Osteoblast (primary cell): ENCODE data around the gene GARIN3. TPM values are rescaled to one million over a fixed set of nuclear protein-coding genes. Genes with fewer than 3 reads are reported as not detected.

Experiments used
- DNase-seq: peaks from one replicate; pipeline ENCODE4 v3.0.0; 2011; ENCODE audit warnings: low spot score, mixed read lengths; ENCODE audit not compliant: insufficient read length; ENCODE audit errors: missing footprints
- H2AFZ ChIP-seq: 2 replicates; pipeline ENCODE4 v1.6.0; 2011; ENCODE audit warnings: mild to moderate bottlenecking, low read length
- H3K27ac ChIP-seq: 2 replicates; pipeline ENCODE4 v1.5.1; 2011; ENCODE audit warnings: mild to moderate bottlenecking, low read depth, low read length, moderate library complexity
- H3K27me3 ChIP-seq: 2 replicates; pipeline ENCODE4 v1.6.0; 2012; ENCODE audit warnings: mild to moderate bottlenecking, control low read depth, inconsistent platforms, low read length, moderate library complexity; ENCODE audit not compliant: insufficient read depth
- H3K36me3 ChIP-seq: 2 replicates; pipeline ENCODE4 v1.5.1; 2011; ENCODE audit warnings: mild to moderate bottlenecking, low read length, control low read depth, moderate library complexity; ENCODE audit not compliant: insufficient read depth
- H3K4me1 ChIP-seq: 2 replicates; pipeline ENCODE4 v1.5.1; 2011; ENCODE audit warnings: mild to moderate bottlenecking, low read length, control low read depth, moderate library complexity; ENCODE audit not compliant: insufficient read depth
- H3K4me2 ChIP-seq: 2 replicates; pipeline ENCODE4 v1.6.0; 2011; ENCODE audit warnings: mild to moderate bottlenecking, low read length; ENCODE audit not compliant: insufficient read depth
- H3K4me3 ChIP-seq: fragments of 200-600 bp; sonication (generic); 3 replicates; pipeline ENCODE4 v1.5.1; 2012; ENCODE audit warnings: mild to moderate bottlenecking, low read length, inconsistent platforms; ENCODE audit not compliant: insufficient read depth
- H3K79me2 ChIP-seq: 2 replicates; pipeline ENCODE4 v1.6.0; 2012; ENCODE audit warnings: mild to moderate bottlenecking, low read length, control low read depth, inconsistent platforms; ENCODE audit not compliant: insufficient read depth
- H3K9me3 ChIP-seq: 2 replicates; pipeline ENCODE4 v1.5.1; 2011; ENCODE audit warnings: low read depth, low read length, control low read depth
- H4K20me1 ChIP-seq: 2 replicates; pipeline ENCODE4 v1.6.0; 2012; ENCODE audit warnings: mild to moderate bottlenecking, low read length, control low read depth; ENCODE audit not compliant: insufficient read depth
- total RNA-seq: library from RNA; depleted of rRNA; stranded (reverse); fragments of >200 nt; gene quantifications from 2 replicates; pipeline ENCODE4 v1.2.3, GENCODE V29; 2012
- TF ChIP-seq, protein P1 (sequence below): IDR thresholded peaks from 2 replicates; pipeline ENCODE4 v1.5.1; 2011; ENCODE audit warnings: mild to moderate bottlenecking, low read depth, low read length, moderate library complexity; ENCODE audit errors: extremely low read depth

GARIN3 gene
- total RNA-seq, 1 donor = not detected

DNA sequence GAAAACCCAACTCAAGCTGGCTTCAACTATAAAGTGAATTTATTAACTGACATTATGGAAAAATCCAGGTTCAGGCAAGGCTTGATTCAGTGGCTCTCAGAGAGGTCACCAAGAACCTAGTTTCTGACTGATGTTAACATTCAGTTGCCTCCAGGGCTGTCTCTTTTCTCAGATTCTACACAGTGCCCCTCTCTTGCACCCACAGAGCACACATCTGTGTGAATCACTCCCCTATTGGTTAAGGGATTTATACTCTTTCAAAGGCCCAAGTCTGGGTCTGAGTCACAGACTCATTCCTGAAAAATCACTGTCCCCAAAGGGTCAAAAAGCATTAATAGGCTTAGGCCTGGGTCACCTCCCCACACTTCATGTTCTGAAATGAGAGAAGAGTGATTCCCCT lies 51.1 kb downstream of the GARIN3 start:
- Histone ChIP-seq H3K4me1 (no peaks in the 10 kb centered on the region), H3K27me3 (no peaks in the 10 kb centered on the region), H2AFZ (no peak overlapping the region), H3K79me2 (no peaks in the 10 kb centered on the region), H3K9me3 (no peaks in the 10 kb centered on the region), H4K20me1 (no peaks in the 10 kb centered on the region), H3K36me3 (no peaks in the 10 kb centered on the region), H3K4me2 (no peak overlapping the region), H3K27ac (no peak overlapping the region), H3K4me3 (no peak overlapping the region)
- DNase-seq = no peak
- TF ChIP-seq, protein P1, sequence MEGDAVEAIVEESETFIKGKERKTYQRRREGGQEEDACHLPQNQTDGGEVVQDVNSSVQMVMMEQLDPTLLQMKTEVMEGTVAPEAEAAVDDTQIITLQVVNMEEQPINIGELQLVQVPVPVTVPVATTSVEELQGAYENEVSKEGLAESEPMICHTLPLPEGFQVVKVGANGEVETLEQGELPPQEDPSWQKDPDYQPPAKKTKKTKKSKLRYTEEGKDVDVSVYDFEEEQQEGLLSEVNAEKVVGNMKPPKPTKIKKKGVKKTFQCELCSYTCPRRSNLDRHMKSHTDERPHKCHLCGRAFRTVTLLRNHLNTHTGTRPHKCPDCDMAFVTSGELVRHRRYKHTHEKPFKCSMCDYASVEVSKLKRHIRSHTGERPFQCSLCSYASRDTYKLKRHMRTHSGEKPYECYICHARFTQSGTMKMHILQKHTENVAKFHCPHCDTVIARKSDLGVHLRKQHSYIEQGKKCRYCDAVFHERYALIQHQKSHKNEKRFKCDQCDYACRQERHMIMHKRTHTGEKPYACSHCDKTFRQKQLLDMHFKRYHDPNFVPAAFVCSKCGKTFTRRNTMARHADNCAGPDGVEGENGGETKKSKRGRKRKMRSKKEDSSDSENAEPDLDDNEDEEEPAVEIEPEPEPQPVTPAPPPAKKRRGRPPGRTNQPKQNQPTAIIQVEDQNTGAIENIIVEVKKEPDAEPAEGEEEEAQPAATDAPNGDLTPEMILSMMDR = no peak

DNA sequence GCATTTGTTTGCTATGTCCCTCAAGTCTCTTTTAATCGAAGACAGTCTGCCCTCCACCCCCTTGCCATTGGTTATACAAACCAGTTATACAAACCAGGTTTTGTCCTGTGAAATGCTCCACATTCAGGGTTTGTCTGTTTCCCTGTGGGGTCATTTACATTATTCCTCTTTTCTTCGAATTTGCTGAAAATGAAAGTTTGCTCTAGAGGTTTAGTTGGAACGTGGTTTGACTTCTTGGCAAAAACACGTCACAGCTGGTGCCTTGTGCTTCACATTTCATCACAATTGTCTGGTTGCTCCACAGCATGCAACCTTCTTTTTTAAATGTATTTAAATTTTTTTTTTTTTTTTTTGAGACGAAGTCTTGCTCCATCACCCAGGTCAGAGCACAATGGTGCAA lies 53.1 kb downstream of the GARIN3 start:
- Histone ChIP-seq H2AFZ (peak overlapping the region; percentile 65), H3K4me2 (peak overlapping the region; percentile 57), H3K4me3 (no peak overlapping the region), H3K79me2 (no peaks in the 10 kb centered on the region), H3K4me1 (no peaks in the 10 kb centered on the region), H3K27me3 (no peaks in the 10 kb centered on the region), H3K27ac (no peak overlapping the region), H3K36me3 (no peaks in the 10 kb centered on the region), H3K9me3 (no peaks in the 10 kb centered on the region), H4K20me1 (no peaks in the 10 kb centered on the region)
- TF ChIP-seq, protein P1 = no peak
- DNase-seq = no peak

Other genes with a start within 250 kb of the GARIN3 start
- not detected in 2 replicates for gene TIMD4, start 203.0 kb downstream of the GARIN3 start, total RNA-seq
- 0.36 TPM in 1 of 2 replicates, not detected in the other for gene HAVCR1, start 107.1 kb downstream of the GARIN3 start, total RNA-seq
- gene HAVCR2, start 57.2 kb downstream of the GARIN3 start, total RNA-seq = 0.59 and 0.72 TPM in 2 replicates
- 11.6 and 12.1 TPM in 2 replicates for gene MED7, start 23.4 kb downstream of the GARIN3 start, total RNA-seq
- gene ITK, start 14.6 kb upstream of the GARIN3 start, total RNA-seq = under 0.01 TPM in 1 of 2 replicates, not detected in the other
- 4.7 and 6.5 TPM in 2 replicates for gene CYFIP2, start 99.9 kb upstream of the GARIN3 start, total RNA-seq